HG03139 (cell line): ENCODE data around the gene FAM217A.
A peak's percentile ranks its signal among the peaks of the same experiment; 100 is the strongest.

ENCODE experiments used
- ATAC-seq: cut with Tn5 transposase; IDR thresholded peaks from one replicate; pipeline ENCODE4 v1.9.1; 2021; ENCODE audit not compliant: unreplicated experiment

Gene FAM217A

DNA sequence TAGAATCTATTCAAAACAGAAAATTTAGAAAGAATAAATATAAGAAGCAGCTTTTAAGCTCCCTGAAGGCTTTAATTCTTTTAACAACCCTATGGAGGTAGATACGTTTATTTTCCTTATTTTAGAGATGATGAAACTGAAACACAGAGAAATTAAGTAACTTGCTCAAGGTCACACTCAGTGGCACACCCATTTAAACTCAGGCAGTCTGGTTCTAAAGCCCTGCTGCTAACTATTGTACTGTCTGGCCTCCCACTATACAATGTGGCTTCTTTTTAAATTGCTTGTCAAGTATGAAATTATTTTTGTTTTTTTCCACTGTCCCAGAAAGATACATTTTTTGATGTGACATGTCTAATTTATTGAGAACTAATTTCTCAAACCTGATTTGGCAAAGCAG is 55.7 kb downstream of the FAM217A start:
- no peak for ATAC-seq

DNA sequence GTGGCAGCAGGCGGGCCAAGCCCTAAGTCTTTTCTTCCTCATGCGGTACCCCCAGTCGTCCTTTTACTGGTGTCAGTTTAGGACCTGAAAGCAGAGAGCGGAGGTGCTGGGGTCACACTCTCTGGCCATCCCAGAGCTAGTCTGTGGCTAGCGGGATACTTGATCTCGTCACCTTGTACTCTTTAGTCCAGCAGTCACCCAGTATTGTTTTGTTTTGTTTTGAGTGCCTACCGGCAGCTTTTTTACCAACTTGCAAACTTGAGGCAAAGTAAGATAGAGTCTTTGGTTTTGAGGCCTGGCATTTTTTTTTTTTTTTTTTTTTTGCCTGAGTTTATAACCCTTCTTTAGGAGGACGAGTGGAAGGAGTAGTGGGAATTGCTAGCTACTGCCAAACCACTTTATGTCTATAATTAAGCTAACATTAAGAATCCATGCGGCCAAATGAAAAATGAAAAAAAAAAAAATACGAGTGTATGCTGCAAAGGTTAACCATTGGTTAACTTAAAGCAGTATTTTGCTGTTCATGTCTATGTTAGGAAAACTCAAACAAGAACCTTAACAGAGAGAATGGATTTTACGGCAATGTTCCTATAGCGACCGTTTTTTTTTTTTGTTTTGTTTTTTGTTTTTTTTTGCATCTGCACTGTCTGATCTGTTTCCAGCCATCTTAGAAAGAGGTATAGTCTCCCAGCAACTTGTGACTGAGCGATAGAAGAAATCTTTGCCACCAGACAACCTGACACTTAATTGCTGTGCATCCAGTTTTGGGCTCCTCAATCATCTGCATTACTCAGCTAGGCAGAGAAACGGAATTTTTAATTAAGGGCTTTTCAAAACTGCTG is 56.9 kb downstream of the FAM217A start:
- ATAC-seq = peak; percentile 6

DNA sequence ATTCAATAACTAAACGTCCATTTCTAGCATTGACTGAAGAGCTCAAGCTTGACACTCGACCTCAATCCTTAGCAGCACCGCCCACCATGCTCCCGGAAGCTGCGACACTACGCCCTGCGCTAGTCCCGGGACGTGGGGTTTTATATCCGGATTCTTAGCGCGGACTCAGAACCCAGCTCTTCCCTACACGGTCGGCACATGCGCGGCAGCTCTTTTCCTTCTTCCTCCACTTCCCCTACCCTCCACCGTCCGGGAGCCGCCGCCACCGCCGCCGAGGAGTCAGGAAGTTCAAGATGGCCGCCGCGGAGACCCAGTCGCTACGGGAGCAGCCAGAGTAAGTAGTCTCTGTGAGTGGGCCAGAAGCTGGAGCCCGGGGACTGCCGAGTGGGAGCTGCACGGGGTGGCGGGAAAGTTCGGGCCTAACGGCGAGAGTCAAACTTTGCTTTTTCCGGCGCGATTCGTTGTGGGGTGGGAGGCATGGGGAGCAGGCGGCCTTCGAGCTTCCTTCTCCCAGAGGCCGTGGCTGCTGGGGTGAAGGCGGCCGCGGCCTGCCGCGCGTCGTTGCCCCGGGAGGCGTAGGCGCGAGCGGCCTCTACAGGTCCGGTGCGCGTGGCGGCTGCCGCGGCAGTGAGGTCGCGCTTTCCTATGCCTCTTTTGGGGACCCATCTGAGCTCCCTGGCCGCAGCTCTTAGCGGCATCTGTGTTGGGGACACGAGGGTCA is 57.6 kb downstream of the FAM217A start:
- peak; percentile 57 for ATAC-seq

DNA sequence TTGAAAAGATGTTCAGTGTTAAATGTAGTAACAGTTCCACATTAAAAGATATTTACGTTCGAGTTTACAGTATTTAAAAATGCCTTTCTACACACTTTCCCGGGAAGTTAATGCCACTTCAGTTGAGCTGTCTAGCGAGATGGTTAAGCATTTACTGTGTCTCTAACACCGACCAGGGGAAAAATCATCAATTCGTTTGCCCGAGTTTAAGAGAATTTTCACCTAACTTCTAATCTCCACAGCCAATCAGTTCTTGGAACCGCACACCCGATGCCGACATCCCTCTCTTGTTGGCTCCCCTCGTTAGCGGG is 58.2 kb downstream of the FAM217A start:
- ATAC-seq = no peak

DNA sequence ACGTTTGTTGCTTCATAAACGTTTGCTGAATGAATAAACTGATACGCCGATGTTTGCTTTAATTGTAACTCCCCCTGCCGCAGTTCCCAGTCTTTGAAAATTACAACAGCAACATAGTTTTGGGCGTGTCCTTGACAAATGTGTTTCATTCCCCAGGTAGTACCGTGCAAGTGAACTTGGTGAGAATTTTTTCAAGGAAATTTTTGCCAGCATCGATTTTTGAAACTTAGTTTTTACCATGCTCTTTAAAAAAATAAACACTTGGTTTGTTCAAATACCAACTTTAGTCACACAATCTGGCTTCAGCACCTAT is 60.1 kb downstream of the FAM217A start:
- no peak for ATAC-seq
